Spleen (tissue), 11 donors: ENCODE data around the gene HES6. TPM values are rescaled to one million over a fixed set of nuclear protein-coding genes. Genes with fewer than 3 reads are reported as not detected.

Experiments
- DNase-seq: peaks from one replicate; pipeline ENCODE4 v3.0.0-alpha.2; 2020
- H3K27ac ChIP-seq, 8 donors: fragments of 200-600 bp; sonication (generic) in 7 of 8; 1 replicate in 4 of 8; 2 replicates in 4 of 8; pipeline versions ENCODE4 v1.5.0 to v1.8.0; 2016 to 2021; ENCODE audit warnings: inconsistent platforms in 4 of 8, mild to moderate bottlenecking in 4 of 8, moderate library complexity in 1 of 8
- H3K27me3 ChIP-seq, 7 donors: fragments of 200-600 bp; sonication (generic) in 6 of 7; replicated peaks in 1 of 7; 1 replicate in 4 of 7; 2 replicates in 3 of 7; pipeline versions ENCODE4 v1.5.0 to v1.8.0; 2016 to 2021; ENCODE audit warnings: inconsistent platforms in 3 of 7, mild to moderate bottlenecking in 1 of 7
- H3K36me3 ChIP-seq, 6 donors: fragments of 200-600 bp; sonication (generic) in 5 of 6; 1 replicate in 4 of 6; 2 replicates in 2 of 6; pipeline versions ENCODE4 v1.5.0 to v1.8.0; 2016 to 2021; ENCODE audit warnings: inconsistent platforms in 2 of 6
- H3K4me1 ChIP-seq, 6 donors: fragments of 200-600 bp; sonication (generic) in 5 of 6; 1 replicate in 3 of 6; 2 replicates in 3 of 6; pipeline versions ENCODE4 v1.5.0 to v1.8.0; 2016 to 2021; ENCODE audit warnings: inconsistent platforms in 3 of 6
- H3K4me3 ChIP-seq, 8 donors: fragments of 200-600 bp; sonication (generic) in 7 of 8; 1 replicate in 4 of 8; 2 replicates in 4 of 8; pipeline versions ENCODE4 v1.5.0 to v1.8.0; 2016 to 2021; ENCODE audit warnings: inconsistent platforms in 4 of 8, mild to moderate bottlenecking in 4 of 8, moderate library complexity in 2 of 8
- H3K9me3 ChIP-seq, 8 donors: fragments of 200-600 bp; sonication (generic) in 7 of 8; 1 replicate in 4 of 8; 2 replicates in 4 of 8; pipeline versions ENCODE4 v1.5.0 to v1.8.0; 2016 to 2021; ENCODE audit warnings: inconsistent platforms in 4 of 8
- CTCF ChIP-seq, 11 experiments: fragments of 200-600 bp in 7 of 11; fragments of 450-650 bp in 4 of 11; sonication (generic) in 4 of 11; IDR thresholded peaks in 8 of 11; conservative IDR thresholded peaks in 3 of 11; 1 replicate in 7 of 11; 2 replicates in 4 of 11; pipeline versions ENCODE4 v1.4.0 to v1.8.0; 2016 to 2021; ENCODE audit warnings: antibody characterized with exemption in 11 of 11, inconsistent platforms in 4 of 11, mild to moderate bottlenecking in 1 of 11
- POLR2A ChIP-seq, 3 donors: fragments of 450-650 bp; IDR thresholded peaks; one replicate each; pipeline ENCODE4 v1.5.1; 2017; ENCODE audit warnings: antibody characterized with exemption in 3 of 3, mild to moderate bottlenecking in 1 of 3
- POLR2AphosphoS5 ChIP-seq, 3 donors: sonication (generic); formaldehyde crosslinking; IDR thresholded peaks; one replicate each; pipeline ENCODE4 v1.5.1; 2017; ENCODE audit warnings: antibody characterized with exemption in 3 of 3
- WGBS, 5 donors: extraction: QIAGEN DNeasy Blood & Tissue Kit in 3 of 5; methylation state at CpG; one replicate each; pipeline versions ENCODE4 v1.1.5 to v1.1.7; 2013 to 2018; 5-methylcytosine and 5-hydroxymethylcytosine counted together
- intact Hi-C: fragments of 100-400 bp; cut with DNase I; formaldehyde crosslinking; loops from one replicate; pipeline ENCODE4 v1.15.0; 2023; ENCODE audit warnings: low total_unique reads
- polyA plus RNA-seq, 3 donors: library from polyadenylated mRNA; stranded (reverse); fragments of 200-250 nt; gene quantifications; one replicate each; pipeline ENCODE4 v1.2.1, GENCODE V29; 2013
- total RNA-seq, 7 donors: library from RNA; depleted of rRNA in 3 of 7; stranded (reverse); fragments of >200 nt in 3 of 7; fragmentation: NEBNext Ultra II Directional in 4 of 7; extraction: Animal tissue kit (Norgen Biotek cat#: 25700) in 4 of 7; gene quantifications; one replicate each; pipeline versions ENCODE4 v1.1.0 to v1.2.1, GENCODE V29; 2016 to 2021
- donor health status: healthy with polysubstance abuse.
- donor health status: DM: no; HTN: no; CAD: no; lungs with moderate emphysema.
- donor health status: DM: no; HTN: no; CAD: no.
- donor health status: Bipolar disorder and iron deficiency.
- donor health status: healthy.
- donor health status: DM: no; HTN: no; CAD: no.
- donor health status: DM: yes; HTN: yes; CAD: no.

Gene HES6
- total and polyA plus RNA-seq, 10 donors = 3.9 to 22.7 (median 8.3) TPM

GRCh38 chr2:238236571-238236970 is 3.3 kb downstream of the HES6 start:
- no peaks in the 10 kb centered on the region for H3K36me3 ChIP-seq
- peaks cover 0 to 64% (median 13%) of the 10 kb centered on the region in 7 donors for H3K27me3 ChIP-seq
- 58 to 92% (median 88%) methylated on average over 4 of the region's 4 CpGs for WGBS, 5 donors
- H3K9me3 ChIP-seq = no peaks in the 10 kb centered on the region
- intact Hi-C loops = no loop called here
- TF ChIP-seq POLR2AphosphoS5 (IDR thresholded peaks at IDR 0.05) = no peak
- no peak for TF ChIP-seq CTCF (IDR thresholded peaks at IDR 0.05 in 8 of 11, conservative IDR thresholded peaks at IDR 0.05 in 3 of 11)
- TF ChIP-seq POLR2A (IDR thresholded peaks at IDR 0.05) = no peak
- peaks cover 11 to 45% (median 30%) of the 10 kb centered on the region in 6 donors for H3K4me1 ChIP-seq
- peak; percentile 48 for DNase-seq
- H3K4me3 ChIP-seq = no peak overlapping the region
- H3K27ac ChIP-seq = no peak overlapping the region

GRCh38 chr2:238235856-238236255 is 4.0 kb downstream of the HES6 start:
- WGBS, 5 donors = 88 to 92% (median 89%) methylated on average over 7 of the region's 7 CpGs
- no peak for DNase-seq
- TF ChIP-seq POLR2AphosphoS5 (IDR thresholded peaks at IDR 0.05) = no peak
- no peak for TF ChIP-seq CTCF (IDR thresholded peaks at IDR 0.05 in 8 of 11, conservative IDR thresholded peaks at IDR 0.05 in 3 of 11)
- TF ChIP-seq POLR2A (IDR thresholded peaks at IDR 0.05) = no peak

GRCh38 chr2:238235331-238235732 is 4.5 kb downstream of the HES6 start:
- Histone ChIP-seq H3K4me3 (no peak overlapping the region), H3K36me3 (no peaks in the 10 kb centered on the region), H3K27me3 (peaks cover 0 to 51% (median 10%) of the 10 kb centered on the region in 7 donors), H3K9me3 (no peaks in the 10 kb centered on the region), H3K4me1 (peaks cover 4 to 45% (median 29%) of the 10 kb centered on the region in 6 donors), H3K27ac (no peak overlapping the region)
- intact Hi-C loops = no loop called here
- TF ChIP-seq POLR2AphosphoS5 (IDR thresholded peaks at IDR 0.05) (no peak), CTCF (IDR thresholded peaks at IDR 0.05 in 8 of 11, conservative IDR thresholded peaks at IDR 0.05 in 3 of 11) (no peak), POLR2A (IDR thresholded peaks at IDR 0.05) (no peak)
- peak; percentile 77 for DNase-seq
- WGBS, 5 donors = 64 to 81% (median 72%) methylated on average over 11 of the region's 11 CpGs

More at GRCh38 chr2:238235856-238236255, 4.0 kb downstream of the HES6 start:
- Histone ChIP-seq H3K27ac (no peak overlapping the region), H3K9me3 (no peaks in the 10 kb centered on the region), H3K36me3 (no peaks in the 10 kb centered on the region), H3K27me3 (peaks cover 0 to 56% (median 13%) of the 10 kb centered on the region in 7 donors), H3K4me1 (peaks cover 9 to 45% (median 30%) of the 10 kb centered on the region in 6 donors), H3K4me3 (no peak overlapping the region)
- intact Hi-C loops = no loop called here

GRCh38 chr2:238233625-238234024 is 6.2 kb downstream of the HES6 start:
- peaks cover 0 to 8% (median 0%) of the 10 kb centered on the region in 6 donors for H3K36me3 ChIP-seq
- H3K27me3 ChIP-seq = peaks cover 0 to 34% (median 4%) of the 10 kb centered on the region in 7 donors
- peaks cover 0 to 44% (median 22%) of the 10 kb centered on the region in 6 donors for H3K4me1 ChIP-seq
- TF ChIP-seq POLR2AphosphoS5 (IDR thresholded peaks at IDR 0.05) = no peak
- TF ChIP-seq POLR2A (IDR thresholded peaks at IDR 0.05) = no peak
- no peak for TF ChIP-seq CTCF (IDR thresholded peaks at IDR 0.05 in 8 of 11, conservative IDR thresholded peaks at IDR 0.05 in 3 of 11)
- no peak for DNase-seq
- H3K9me3 ChIP-seq = no peaks in the 10 kb centered on the region
- peak overlapping the region in 1 of 8 donors; percentile 73 for H3K4me3 ChIP-seq
- 79 to 93% (median 92%) methylated on average over 12 of the region's 12 CpGs for WGBS, 5 donors
- no peak overlapping the region for H3K27ac ChIP-seq
- intact Hi-C loops = no loop called here
